Stimulated activated CD4-positive, alpha-beta T cell treated with anti-CD3 and anti-CD28 coated beads, Interleukin-2, amount 100 ng/mL, for 24 hours (primary cell): ENCODE measurements around the gene HNRNPC.
A peak's percentile ranks its signal among the peaks of the same experiment; 100 is the strongest.
"Not testable (repeated sequence)": the region's sequence is repeated elsewhere in the genome, so short reads cannot be mapped to it uniquely, and the experiment has no call there.

Experiments used
- DNase-seq, 2 donors: peaks; one replicate each; pipeline ENCODE4 v3.0.0-alpha.2; 2020

HNRNPC gene

GRCh38 chr14:21268617-21269251 is 508 bp downstream of the HNRNPC start:
- peak; percentile 32 to 38 for DNase-seq

DNA sequence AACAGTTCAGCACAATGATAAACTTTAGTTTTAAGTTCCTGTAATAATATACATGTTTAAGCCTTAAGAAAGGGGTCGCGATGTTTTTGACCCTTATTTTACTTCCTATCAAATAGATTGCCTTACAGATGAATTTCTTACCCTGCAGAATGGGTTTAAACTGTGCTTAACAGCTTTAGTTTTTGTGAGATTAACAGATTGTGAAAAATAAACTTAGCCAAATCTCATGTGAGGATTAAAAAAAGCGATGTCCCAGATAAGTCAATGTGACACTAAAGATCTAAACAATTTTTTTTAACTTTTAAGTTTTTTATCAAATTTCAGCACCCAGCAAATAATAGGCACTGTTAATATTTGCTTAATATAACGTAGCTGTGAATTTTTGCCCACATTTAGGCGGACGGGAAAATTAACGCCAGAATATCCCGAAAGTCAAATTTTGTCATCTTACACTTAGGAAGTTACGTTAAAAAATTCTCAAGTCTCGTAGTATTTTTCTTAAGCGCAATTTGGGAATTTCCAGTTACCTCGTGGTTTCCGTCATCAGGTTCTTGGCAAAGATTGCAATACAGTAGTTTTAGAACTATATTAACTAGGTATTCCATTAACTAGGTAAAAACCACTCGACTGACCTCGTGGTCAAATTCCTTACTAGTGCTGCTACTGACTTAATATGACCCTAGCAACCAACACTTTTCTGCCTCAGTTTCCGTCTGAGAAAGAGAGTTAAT is 1.2 kb downstream of the HNRNPC start:
- DNase-seq = no peak

- no peak for DNase-seq
Observed at GRCh38 chr14:21267431-21267845, 1.8 kb downstream of the HNRNPC start.

GRCh38 chr14:21264025-21264801 is 5.0 kb downstream of the HNRNPC start:
- DNase-seq = no peak

DNA sequence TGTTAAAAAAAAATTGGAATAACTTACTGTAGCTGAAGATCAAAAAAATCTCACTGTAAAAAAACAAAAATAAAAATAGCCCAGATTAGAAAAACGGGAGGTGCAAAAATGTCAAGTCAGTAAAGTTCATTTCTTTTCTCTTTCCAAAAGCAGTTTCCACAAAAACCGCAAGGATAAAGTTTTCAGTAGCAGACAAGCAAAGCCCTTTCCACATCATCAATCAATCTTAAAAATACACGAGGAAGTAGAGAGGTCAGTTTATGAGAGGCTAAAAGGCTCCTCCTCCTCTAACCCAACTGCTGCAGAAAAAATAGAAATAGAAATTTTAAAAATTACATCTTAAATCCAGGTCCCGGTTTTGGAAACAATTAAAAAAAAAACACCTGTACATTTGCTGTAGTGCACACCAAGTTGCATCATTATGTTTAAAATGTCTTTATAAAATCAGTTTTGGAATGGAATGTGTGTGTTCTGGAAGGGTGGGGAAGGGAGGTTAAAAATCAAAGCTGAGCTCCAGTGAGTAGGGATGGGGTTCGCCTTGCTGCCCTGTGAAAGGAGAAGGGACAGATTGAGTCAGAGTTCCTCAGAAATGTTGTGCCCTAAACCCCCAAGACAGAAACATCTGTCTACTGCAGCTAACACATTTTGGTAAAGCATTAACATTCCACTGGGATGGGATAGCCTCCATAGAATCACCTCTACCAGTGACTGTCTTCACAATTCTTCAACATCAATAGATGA is 5.8 kb downstream of the HNRNPC start:
- DNase-seq = no peak

DNA sequence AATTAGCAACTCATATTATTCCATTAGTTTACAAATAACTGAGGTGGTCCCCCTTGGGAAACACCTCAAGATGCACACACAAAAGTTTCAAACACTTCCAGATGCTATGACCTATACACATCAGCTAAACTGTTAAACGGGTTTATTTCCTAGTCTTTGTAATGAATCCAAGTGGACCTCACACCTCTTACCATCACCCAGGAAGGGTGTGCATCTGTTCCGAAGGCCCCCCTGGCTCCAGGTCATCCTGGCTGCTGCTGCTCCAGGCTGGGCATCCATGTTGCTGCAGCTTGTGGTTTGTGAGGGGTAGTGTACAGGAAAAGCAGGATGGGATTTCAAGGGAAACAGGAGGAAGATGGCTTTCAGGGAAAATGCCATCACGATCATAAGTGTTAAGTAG is 6.8 kb downstream of the HNRNPC start:
- no peak for DNase-seq

- no peak for DNase-seq
Observed at GRCh38 chr14:21261824-21262223, 7.4 kb downstream of the HNRNPC start.

DNA sequence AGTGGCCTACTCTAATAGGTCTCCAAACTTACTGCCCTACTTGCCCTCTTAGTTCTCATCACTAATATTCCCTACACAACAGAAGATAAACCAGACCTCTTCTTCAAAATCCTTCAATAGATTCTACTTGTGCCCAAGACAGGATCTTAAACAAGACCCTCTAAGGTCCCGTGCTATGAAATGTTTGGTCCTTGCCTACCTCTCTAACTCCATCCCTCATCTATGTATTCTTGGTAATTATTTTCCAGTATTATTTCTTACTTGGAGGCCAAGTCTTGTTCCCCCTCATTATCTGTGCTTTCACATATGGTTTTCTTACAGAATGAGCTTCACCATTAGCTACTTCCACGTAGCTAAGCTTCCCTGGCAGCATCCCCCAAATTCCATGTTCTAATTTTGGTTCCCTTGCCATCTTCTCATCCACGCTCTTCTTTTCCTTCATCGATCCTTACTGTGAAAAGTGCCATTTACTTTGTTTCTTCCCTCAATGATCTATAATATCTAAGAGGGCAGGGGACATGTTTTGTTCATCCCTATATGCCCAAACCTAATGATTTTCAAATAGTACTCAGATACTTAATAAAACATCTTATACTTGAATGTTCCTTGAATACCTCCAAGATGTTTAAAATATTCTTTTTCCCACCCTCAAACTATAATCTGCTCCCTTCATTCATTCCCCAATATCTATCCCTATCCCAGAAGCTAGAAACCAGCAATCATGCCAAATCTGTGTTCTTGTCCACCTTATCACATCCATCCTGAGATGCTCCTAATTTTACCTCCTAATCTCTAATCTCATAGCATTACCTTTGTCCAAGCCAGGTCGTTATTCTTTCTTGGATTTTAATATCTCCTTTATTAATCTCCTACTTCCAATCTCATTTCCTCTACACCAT is 10.1 kb downstream of the HNRNPC start:
- no peak for DNase-seq

DNA sequence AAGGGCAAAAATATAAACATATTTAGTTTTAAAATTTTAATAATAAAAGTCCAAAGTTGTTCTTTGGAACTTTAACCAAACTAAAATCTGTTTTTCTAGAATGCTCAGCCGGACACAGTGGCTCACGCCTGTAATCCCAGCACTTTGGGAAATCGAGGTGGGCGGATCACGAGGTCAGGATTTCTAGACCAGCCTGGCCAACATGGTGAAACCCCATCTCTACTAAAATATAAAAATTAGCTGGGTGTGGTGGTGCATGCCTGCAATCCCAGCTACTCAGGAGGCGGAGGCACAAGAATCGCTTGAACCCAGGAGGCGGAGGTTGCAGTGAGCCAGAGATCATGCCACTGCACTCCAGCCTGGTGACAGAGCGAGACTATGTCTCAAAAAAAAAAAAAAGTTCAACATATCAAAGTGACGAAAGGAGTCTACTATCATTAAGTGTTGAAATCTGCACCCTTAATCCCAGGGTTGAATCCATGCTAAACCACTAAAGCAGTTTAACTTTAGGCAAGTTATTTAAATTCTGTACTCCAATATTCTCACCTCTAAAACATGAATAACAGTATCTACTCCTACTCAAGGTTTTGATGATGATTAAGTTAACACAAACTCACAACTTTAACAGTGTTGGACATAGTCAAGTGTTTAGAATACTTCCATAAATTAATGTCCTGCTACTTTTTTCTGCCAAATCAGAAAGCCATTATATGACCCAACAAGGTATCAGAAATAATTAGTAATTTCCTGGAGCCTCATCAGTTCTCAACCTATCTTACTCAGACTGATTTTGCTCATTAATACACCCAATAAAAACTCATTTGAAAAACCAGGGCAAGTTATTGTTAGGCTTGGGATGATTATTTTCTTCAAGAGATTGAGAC is 11.0 kb downstream of the HNRNPC start:
- no peak for DNase-seq

GRCh38 chr14:21257394-21257909 is 11.8 kb downstream of the HNRNPC start:
- no peak for DNase-seq

- no peak for DNase-seq
Observed at GRCh38 chr14:21256539-21257393, 12.5 kb downstream of the HNRNPC start.

DNA sequence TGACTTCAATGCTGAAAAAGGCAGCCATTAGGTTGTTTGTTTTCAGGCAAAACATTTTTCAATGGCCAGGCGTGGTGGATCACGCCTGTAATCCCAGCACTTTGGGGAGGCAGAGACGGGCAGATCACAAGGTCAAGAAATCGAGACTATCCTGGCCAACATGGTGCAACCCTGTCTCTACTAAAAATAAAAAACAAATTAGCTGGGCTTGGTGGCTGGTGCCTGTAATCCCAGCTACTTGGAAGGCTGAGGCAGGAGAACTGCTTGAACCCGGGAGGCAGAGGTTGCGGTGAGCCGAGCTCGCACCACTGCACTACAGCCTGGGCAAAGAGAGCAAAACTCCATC is 13.2 kb downstream of the HNRNPC start:
- DNase-seq = not testable (repeated sequence)

- no peak for DNase-seq
Observed at GRCh38 chr14:21255385-21256101, 13.7 kb downstream of the HNRNPC start.

DNA sequence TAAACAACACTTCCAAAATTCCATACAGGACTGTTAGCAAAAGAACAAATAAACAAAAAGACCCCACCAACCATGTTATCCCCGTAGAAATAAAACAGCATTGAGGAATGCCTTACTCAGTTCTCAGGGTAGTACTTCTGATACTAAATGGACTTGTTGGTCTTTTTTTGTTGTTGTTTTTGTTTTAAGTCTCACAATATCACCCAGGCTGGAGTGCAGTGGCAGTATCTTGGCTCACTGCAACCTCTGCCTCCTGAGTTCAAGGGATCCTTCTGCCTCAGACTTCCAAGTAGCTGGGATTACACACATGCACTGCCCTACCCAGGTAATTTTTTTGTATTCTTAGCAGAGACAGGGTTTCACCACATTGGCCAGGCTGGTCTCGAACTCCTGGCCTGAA is 17.1 kb downstream of the HNRNPC start:
- no peak for DNase-seq

DNA sequence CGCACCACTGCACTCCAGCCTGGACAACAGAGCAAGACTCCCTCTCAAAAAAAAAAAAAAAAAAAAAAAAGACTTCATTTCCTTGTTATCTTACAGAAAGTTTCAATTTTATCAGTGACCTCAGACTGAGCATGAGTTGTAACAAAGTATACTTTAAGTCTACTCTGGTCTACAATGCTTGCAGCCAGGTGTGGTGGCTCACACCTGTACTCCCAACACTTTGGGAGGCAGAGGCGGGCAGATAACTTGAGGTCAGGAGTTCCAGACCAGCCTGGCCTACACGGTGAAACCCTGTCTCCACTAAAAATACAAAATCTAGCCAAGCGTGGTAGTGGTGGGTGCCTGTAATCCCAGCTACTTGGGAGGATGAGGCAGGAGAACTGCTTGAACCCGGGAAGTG is 18.0 kb downstream of the HNRNPC start:
- DNase-seq = no peak

GRCh38 chr14:21248739-21249411 is 20.4 kb downstream of the HNRNPC start:
- no peak for DNase-seq

- DNase-seq = no peak
Observed at GRCh38 chr14:21248338-21248737, 20.9 kb downstream of the HNRNPC start.

- DNase-seq = no peak
Observed at GRCh38 chr14:21245813-21246212, 23.4 kb downstream of the HNRNPC start.

DNA sequence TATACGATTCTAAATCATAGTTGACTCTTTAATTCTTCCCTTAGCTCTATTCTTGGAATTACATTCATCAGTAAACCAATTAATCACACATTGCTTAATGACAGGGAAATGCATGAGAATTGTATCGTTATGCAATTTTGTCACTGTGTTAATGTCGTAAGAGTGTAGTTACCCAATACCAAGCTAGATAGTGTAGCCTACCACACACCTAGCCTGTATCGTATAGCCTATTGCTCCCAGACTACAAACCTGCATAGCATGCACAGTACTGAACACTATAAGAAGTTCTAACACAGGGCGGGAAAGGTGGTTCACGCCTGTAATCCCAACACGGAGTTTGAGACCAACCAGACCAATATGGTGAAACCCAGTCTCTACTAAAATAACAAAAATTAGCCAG is 24.7 kb downstream of the HNRNPC start:
- DNase-seq = no peak
